DMS 273 (cell line): ENCODE measurements around the gene CCNE1.
A peak's percentile ranks its signal among the peaks of the same experiment; 100 is the strongest.

Experiments used
- DNase-seq: peaks from one replicate; lab custom pipeline; 2025; ENCODE audit not compliant: unreplicated experiment; lab: John Stamatoyannopoulos, UW

CCNE1 gene

GRCh38 chr19:29842471-29843179 is 30.8 kb downstream of the CCNE1 start:
- peak; percentile 44 for DNase-seq

DNA sequence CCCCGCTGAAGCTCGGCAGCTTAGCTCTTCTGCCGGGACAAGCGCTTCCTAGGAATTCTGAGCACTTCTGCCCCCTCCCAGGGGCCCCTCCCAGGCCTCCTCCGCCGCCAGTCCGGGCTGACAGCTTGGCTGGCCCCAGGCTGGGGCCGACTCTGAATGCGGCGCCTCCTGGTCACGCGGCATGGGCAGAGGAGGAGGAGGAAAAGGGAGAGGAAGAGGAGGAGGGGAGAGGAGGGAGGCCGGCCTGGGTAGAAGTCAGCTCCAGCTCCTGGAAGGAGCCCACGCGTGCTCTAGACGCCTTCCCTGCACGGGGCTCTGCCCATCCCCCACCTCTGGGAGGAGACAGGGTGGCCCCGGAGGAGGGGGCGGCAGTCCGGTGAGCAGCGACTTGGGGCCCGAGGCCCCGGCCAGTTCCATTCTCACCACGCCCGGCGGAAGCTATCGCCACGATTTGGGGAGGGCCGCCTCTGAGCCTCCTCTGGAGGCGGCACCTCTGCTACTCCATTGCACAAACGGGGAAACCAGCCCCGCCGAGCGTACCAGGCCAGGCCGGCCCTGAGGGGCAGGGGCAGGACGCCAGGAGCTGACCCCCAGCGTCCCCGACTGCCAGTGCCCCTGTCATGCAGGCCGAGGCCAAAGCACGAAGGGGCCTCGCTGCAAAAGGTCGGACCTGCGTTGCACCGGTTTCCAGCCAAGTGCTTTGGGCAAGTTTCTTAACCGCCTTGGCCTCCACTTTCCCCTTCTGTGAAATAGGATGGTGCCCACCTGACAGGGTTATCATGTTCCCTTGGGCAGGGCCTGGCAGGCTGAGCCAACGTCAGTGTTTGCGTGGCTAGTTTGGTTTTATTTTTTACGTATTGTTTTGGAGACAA is 31.6 kb downstream of the CCNE1 start:
- DNase-seq: peak; percentile 89

- peak; percentile 97 for DNase-seq
Observed at GRCh38 chr19:29844891-29845573, 33.2 kb downstream of the CCNE1 start.

- peak; percentile 75 for DNase-seq
Observed at GRCh38 chr19:29845574-29846176, 33.9 kb downstream of the CCNE1 start.

- no peak for DNase-seq
Observed at GRCh38 chr19:29849208-29849607, 37.4 kb downstream of the CCNE1 start.

DNA sequence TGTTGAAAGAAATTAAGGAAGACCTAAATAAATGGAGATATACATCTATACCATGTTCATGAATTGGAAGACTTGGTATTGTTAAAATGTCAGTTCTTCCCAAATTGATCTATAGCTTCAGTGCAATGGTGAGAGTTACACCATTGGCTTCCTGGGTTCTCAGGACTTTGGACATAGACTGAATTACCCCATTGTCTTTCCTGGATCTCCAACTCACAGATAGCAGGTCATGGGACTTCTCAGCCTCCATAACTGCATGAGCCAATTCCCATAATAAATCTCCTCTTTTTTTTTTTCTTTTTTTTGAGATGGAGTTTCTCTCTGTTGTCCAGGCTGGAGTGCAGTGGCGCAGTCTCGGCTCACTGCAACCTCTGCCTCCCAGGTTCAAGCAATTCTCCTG is 38.7 kb downstream of the CCNE1 start:
- DNase-seq: no peak

DNA sequence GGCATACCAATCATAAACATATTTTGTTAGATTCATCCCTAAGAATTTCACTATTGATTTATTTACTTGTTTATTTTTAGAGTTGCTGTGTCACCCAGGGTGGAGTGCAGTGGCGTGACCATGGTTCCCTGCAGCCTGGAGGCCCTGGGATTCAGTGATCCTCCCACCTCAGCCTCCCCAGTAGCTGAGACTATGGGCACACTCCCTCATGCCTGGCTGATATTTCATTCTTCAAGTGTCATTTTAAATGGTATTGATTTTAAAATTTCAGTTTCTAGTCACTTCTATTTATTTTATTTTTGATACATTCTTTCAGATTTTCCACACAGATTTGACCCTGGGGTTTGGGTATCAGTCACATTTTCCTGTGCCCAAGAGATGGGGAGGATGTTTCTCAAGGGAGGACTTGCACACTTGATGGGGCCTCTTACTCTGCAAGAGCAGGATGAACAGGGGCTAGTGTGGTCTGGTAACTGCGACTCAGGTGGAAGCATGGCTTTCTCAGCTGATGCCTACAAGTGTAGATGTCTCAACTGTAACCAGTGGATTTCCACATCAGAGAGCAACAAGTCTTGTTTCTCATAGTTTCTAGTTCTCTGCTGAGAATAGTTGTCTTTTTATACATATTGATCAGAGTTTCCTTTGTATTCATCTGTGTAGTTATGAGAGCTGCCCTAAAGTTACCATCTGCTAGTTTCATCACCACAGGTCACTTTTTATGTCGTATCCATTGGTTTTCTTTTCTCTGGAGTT is 40.2 kb downstream of the CCNE1 start:
- DNase-seq: no peak

DNA sequence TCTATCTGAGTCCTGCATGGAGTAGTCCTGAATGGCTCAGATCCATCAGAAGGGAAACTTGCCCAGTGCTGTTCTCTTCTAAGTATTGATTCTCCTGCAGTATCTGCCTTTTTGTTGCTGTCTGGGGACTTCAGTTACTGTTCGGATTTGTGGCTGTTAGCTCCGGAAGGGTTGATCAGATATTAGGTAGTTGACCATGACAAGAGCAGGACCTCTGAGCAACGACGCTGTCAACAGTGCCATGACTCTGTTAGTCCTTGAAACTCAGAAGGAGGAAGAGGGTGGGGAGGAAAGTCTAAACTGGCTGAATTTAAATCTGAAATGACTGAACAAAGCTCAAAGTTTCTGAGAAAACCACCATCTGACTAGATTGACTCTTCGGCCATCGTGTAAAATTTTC is 42.2 kb downstream of the CCNE1 start:
- DNase-seq: no peak

DNA sequence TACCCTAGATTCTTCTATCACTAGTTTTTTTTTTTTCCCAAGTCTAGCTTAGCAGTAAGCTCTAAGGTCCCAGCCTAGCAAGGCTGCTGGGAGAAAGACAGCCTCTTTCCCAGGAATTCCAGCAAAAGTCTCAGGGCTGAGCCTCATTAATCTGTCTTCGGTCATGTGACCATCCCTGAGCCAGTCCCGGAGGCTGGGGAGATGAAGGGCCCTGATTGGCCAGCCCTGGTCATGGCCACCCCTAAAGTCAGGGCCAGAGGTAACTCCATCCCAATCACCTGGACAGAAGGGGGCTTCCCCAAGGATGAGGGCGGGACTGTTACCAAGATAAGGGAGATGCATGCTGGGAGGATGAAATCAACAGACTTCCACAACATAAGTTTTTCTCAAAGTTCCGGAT is 43.3 kb downstream of the CCNE1 start:
- no peak for DNase-seq

DNA sequence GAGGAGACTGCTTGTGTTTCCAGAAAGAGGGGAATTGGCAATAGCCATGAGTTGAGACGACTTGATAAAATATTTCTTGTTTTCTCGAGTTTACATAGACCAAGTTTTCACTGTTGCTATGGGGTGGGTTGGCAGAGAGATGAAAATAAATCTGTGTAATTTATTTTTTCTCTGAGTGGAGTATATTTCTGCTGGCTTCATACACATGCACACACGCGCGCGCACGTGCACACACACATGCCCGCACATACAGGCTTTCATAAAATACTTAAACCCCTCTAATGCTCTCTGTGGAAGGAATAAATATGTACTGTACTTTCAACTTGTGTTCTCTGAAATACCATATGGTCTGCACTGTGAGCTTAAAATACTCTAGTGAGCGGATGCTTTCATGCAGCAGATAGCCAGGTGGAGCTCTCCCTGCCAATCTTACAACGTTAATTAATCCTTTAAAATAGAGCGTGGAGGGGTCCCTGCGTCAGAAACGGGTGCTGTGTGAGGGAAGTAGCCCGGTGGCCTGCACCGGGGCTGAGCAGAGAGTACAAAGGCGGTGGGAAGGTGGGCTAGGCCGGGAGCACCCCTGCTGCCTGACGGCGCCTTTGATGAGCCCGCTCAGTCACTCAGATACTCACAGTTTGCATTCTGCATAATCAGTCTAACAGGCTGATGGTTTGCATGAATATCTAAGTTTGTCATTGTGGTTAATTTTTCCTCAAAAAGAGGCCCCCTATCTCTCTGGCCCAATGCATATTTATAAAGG is 44.1 kb downstream of the CCNE1 start:
- DNase-seq: peak; percentile 38

- DNase-seq: peak; percentile 62
Observed at GRCh38 chr19:29858000-29858596, 46.3 kb downstream of the CCNE1 start.

DNA sequence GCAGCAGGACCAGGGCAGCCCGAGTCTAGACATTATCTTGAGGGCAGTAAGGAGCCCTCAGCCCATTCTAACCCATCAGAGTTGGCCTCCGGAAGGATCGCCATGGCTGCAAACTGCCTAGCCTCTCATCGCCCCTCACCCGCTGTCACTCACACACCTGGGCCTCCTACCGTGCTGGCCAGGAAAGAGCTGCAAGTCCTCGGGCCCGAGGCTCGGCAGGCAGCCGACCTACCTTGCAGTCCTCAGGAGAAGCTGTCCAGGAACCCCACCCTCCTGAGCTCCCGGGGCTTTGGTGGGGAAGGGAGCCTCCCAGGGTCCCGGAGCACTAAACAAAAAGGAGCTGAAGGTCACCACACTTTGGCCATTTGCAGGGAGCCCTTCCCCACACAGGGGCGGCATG is 46.8 kb downstream of the CCNE1 start:
- no peak for DNase-seq

DNA sequence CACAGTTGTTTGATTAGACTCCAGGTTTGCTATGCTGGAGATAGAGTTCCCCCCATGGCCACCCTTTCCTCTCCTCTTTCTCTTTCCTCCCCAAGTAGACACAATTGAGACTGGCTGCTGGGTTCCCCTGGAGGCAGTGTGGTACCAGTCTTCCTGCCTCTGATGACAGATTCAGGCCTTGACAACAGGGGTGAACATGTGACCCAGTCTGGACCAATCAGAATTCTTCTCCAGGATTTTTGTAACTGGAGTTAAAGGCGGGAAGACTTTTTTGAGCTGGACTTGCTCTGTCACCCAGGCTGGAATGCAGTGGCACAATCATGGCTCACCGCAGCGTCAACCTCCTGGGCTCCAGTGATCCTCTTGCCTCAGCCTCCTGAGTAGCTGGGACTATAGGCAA is 48.7 kb downstream of the CCNE1 start:
- peak; percentile 79 for DNase-seq

DNA sequence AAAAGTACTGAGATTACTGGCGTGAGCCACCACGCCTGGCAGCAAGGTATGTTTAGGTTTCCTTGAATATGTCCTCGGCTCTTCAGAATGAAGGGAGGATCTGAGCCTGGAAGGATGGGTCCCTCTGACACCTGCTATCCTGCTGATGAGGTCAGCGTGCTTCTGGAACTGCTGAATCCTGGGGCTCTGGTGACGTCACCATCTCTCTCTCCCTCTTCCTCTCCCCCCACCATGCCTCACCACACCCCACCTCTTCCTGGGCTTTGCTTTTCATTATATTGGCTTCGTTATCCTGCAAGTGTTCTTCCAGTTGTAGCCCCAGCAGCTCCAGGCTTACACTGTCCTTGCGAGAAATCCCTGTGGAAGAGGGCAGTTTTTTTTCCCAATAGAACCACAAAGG is 49.8 kb downstream of the CCNE1 start:
- DNase-seq: no peak

DNA sequence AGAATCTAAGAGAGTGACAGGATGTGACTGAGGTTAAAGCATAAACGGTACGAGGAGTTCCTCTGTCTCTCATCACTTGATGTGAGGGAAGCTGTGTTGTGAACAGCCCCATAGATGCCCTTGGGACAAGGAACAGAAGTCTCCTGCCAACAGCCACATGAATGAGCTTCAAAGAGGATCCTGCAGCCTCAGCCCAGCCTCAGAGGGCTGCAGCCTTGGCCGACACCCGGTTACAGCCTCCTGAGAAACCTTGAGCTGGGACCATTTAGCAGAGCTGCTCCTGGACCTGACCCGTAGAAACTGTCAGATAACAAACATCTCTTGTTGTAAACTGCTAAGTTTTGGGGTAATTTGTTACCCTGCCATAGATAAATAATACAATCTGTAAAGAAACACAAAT is 54.2 kb downstream of the CCNE1 start:
- DNase-seq: no peak

DNA sequence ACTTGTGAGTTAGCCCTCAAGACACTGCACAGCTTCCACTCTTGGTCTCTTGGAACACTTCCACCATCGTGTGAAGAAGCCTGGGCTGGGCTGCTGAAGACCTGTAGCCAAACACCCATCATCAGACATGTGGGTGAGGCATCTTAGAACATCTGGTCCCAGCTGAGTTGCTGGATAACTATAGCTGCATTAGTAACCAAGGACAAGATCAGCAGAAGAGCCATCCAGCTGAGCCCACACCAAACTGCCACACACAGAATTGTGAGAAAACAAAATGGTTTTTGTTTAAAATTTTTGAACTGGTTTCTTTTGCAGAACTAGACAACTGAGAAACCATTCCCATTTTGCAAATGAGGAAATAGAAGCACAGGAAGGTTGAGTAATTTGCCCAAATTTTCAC is 56.2 kb downstream of the CCNE1 start:
- no peak for DNase-seq

- no peak for DNase-seq
Observed at GRCh38 chr19:29871143-29871542, 59.4 kb downstream of the CCNE1 start.

GRCh38 chr19:29872224-29872731 is 60.5 kb downstream of the CCNE1 start:
- DNase-seq: peak; percentile 60

GRCh38 chr19:29873024-29873800 is 61.4 kb downstream of the CCNE1 start:
- DNase-seq: peak; percentile 85
